Mesodermal cell (in vitro differentiated cells): ENCODE measurements around the gene CHRD.

Experiments used
- H3K27ac ChIP-seq: 2 replicates; pipeline ENCODE4 v1.7.0; 2013; ENCODE audit warnings: mild to moderate bottlenecking, low read depth, low read length, moderate library complexity; ENCODE audit not compliant: severe bottlenecking
- H3K36me3 ChIP-seq: 2 replicates; pipeline ENCODE4 v1.7.1; 2013; ENCODE audit warnings: mild to moderate bottlenecking, low read length, moderate library complexity; ENCODE audit not compliant: control insufficient read depth, insufficient read depth
- H3K4me1 ChIP-seq: one replicate; pipeline ENCODE4 v1.7.1; 2013; ENCODE audit warnings: mild to moderate bottlenecking, low read length; ENCODE audit not compliant: insufficient read depth, control insufficient read depth, poor library complexity, severe bottlenecking
- H3K4me3 ChIP-seq: 2 replicates; pipeline ENCODE4 v1.7.0; 2013; ENCODE audit warnings: low read length, control low read depth, mild to moderate bottlenecking; ENCODE audit not compliant: insufficient read depth, poor library complexity, severe bottlenecking; ENCODE audit errors: extremely low read depth
- H3K9me3 ChIP-seq: 2 replicates; pipeline ENCODE4 v1.7.1; 2013; ENCODE audit warnings: mild to moderate bottlenecking, low read length, moderate library complexity; ENCODE audit not compliant: control insufficient read depth
- WGBS, 2 experiments: methylation state at CpG; one replicate each; pipeline ENCODE4 v1.1.5; 2013; ENCODE audit warnings: missing lambda C conversion rate in 2 of 2; ENCODE audit not compliant: insufficient coverage in 2 of 2; 5-methylcytosine and 5-hydroxymethylcytosine counted together

The CHRD gene

GRCh38 chr3:184355261-184356040, 24.4 kb upstream of the CHRD start:
- WGBS, 2 experiments = 91 to 92% methylated on average over 17 to 18 of the region's 18 CpGs
- H3K9me3 ChIP-seq = no peaks in the 10 kb centered on the region
- no peak overlapping the region for H3K4me3 ChIP-seq
- no peak overlapping the region for H3K27ac ChIP-seq
- peaks cover 45% of the 10 kb centered on the region for H3K36me3 ChIP-seq
- H3K4me1 ChIP-seq = peaks cover 28% of the 10 kb centered on the region

GRCh38 chr3:184357248-184358123, 22.4 kb upstream of the CHRD start:
- 93 to 97% methylated on average over 16 to 24 of the region's 24 CpGs for WGBS, 2 experiments
- Histone ChIP-seq H3K27ac (no peak overlapping the region), H3K36me3 (peaks cover 36% of the 10 kb centered on the region), H3K9me3 (no peaks in the 10 kb centered on the region), H3K4me1 (peaks cover 18% of the 10 kb centered on the region), H3K4me3 (no peak overlapping the region)

GRCh38 chr3:184358124-184358767, 21.6 kb upstream of the CHRD start:
- no peaks in the 10 kb centered on the region for H3K9me3 ChIP-seq
- H3K36me3 ChIP-seq = peaks cover 36% of the 10 kb centered on the region
- H3K4me1 ChIP-seq = peaks cover 18% of the 10 kb centered on the region
- WGBS, 2 experiments = 91 to 95% methylated on average over 8 to 11 of the region's 12 CpGs
- H3K27ac ChIP-seq = no peak overlapping the region
- no peak overlapping the region for H3K4me3 ChIP-seq

GRCh38 chr3:184358921-184359350, 20.9 kb upstream of the CHRD start:
- Histone ChIP-seq H3K4me3 (no peak overlapping the region), H3K36me3 (peaks cover 31% of the 10 kb centered on the region), H3K27ac (no peak overlapping the region), H3K9me3 (no peaks in the 10 kb centered on the region), H3K4me1 (peaks cover 18% of the 10 kb centered on the region)
- 89 to 96% methylated on average over 12 to 14 of the region's 14 CpGs for WGBS, 2 experiments

GRCh38 chr3:184359610-184360009, 20.2 kb upstream of the CHRD start:
- H3K27ac ChIP-seq = no peak overlapping the region
- H3K4me1 ChIP-seq = peaks cover 18% of the 10 kb centered on the region
- WGBS, 2 experiments = 31 to 44% methylated on average over 6 to 8 of the region's 9 CpGs
- H3K36me3 ChIP-seq = peaks cover 34% of the 10 kb centered on the region
- no peak overlapping the region for H3K4me3 ChIP-seq
- H3K9me3 ChIP-seq = no peaks in the 10 kb centered on the region

- peak overlapping the region; percentile 84 for H3K4me3 ChIP-seq
Observed at GRCh38 chr3:184360070-184360928, 19.6 kb upstream of the CHRD start.

GRCh38 chr3:184360929-184361531, 18.8 kb upstream of the CHRD start:
- H3K27ac ChIP-seq = peak overlapping the region; percentile 23
- no peaks in the 10 kb centered on the region for H3K9me3 ChIP-seq
- peak overlapping the region; percentile 84 for H3K4me3 ChIP-seq
- H3K36me3 ChIP-seq = peaks cover 44% of the 10 kb centered on the region
- peaks cover 8% of the 10 kb centered on the region for H3K4me1 ChIP-seq
- 6 to 12% methylated on average over 19 to 20 of the region's 24 CpGs for WGBS, 2 experiments

More at GRCh38 chr3:184360070-184360928, 19.6 kb upstream of the CHRD start:
- H3K36me3 ChIP-seq = peaks cover 38% of the 10 kb centered on the region
- no peak overlapping the region for H3K27ac ChIP-seq
- 29 to 46% methylated on average over 7 to 10 of the region's 12 CpGs for WGBS, 2 experiments
- no peaks in the 10 kb centered on the region for H3K9me3 ChIP-seq
- peaks cover 14% of the 10 kb centered on the region for H3K4me1 ChIP-seq

- Histone ChIP-seq H3K9me3 (no peaks in the 10 kb centered on the region), H3K4me1 (peaks cover 7% of the 10 kb centered on the region), H3K4me3 (peak within 1 kb of the TSS; percentile 84), H3K27ac (peak within 1 kb of the TSS; percentile 100), H3K36me3 (peaks cover 47% of the 10 kb centered on the region)
- 0% methylated on average over 35 to 41 of the region's 56 CpGs for WGBS, 2 experiments
Observed at GRCh38 chr3:184361532-184361931, 18.3 kb upstream of the CHRD start, which contains the start of the genes CLCN2 and POLR2H. Gene CLCN2 (minus strand): TSS chr3:184361605. CDS start chr3:184361479, 126 bp downstream. Gene POLR2H (plus strand): TSS chr3:184361710. CDS start chr3:184363493, 1,783 bp downstream.

GRCh38 chr3:184361932-184362667, 17.8 kb upstream of the CHRD start:
- WGBS, 2 experiments = 0% methylated on average over 28 to 30 of the region's 38 CpGs
- H3K4me1 ChIP-seq = peaks cover 7% of the 10 kb centered on the region
- H3K36me3 ChIP-seq = peaks cover 47% of the 10 kb centered on the region
- no peaks in the 10 kb centered on the region for H3K9me3 ChIP-seq
- H3K4me3 ChIP-seq = peak overlapping the region; percentile 84
- peak overlapping the region; percentile 100 for H3K27ac ChIP-seq
